ENCODE results near the gene PPIE.
"Not testable (repeated sequence)": the region's sequence is repeated elsewhere in the genome, so short reads cannot be mapped to it uniquely, and the experiment has no call there.

DNA sequence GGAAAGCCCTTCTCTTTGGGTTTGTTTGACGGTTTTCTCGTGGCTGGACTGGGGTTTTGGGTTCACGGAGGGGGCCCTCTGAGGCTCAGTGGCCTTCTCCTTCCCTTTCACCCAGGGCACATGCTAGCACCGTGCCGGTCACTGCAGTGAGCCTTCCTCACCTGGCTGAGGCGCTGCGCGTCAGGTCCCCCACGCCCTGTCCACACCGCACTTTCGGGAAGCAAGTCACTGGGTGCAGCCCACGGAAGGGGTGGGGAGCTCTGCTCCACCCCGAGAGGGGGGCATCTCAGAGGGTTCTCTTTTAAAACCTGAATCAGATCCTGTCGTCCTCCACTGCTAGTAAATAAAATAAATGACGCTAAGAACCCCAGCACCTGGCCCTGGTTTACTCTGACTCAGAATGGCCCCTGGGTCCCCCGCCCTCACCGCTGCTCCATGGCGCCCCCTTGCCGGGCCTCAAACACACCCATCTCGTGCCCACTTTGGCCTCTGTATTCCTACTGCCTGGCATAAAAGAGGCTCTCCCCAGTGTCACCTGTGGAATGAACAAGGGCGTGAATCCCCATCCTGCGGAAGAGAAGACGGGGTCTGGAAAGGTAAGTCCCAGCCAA is 34.8 kb downstream of the PPIE start:
- TF ChIP-seq, protein P1, sequence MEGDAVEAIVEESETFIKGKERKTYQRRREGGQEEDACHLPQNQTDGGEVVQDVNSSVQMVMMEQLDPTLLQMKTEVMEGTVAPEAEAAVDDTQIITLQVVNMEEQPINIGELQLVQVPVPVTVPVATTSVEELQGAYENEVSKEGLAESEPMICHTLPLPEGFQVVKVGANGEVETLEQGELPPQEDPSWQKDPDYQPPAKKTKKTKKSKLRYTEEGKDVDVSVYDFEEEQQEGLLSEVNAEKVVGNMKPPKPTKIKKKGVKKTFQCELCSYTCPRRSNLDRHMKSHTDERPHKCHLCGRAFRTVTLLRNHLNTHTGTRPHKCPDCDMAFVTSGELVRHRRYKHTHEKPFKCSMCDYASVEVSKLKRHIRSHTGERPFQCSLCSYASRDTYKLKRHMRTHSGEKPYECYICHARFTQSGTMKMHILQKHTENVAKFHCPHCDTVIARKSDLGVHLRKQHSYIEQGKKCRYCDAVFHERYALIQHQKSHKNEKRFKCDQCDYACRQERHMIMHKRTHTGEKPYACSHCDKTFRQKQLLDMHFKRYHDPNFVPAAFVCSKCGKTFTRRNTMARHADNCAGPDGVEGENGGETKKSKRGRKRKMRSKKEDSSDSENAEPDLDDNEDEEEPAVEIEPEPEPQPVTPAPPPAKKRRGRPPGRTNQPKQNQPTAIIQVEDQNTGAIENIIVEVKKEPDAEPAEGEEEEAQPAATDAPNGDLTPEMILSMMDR (IDR thresholded peaks at IDR 0.05) = not testable (repeated sequence)
- TF ChIP-seq EP300 (IDR thresholded peaks at IDR 0.05) = not testable (repeated sequence)
